Naive B cell (primary cell): ENCODE results near the gene SLC6A1. TPM values are rescaled to one million over a fixed set of nuclear protein-coding genes. Genes with fewer than 3 reads are reported as not detected.

Experiments used
- ATAC-seq, 2 donors: fragments of 150-1000 bp; cut with Tn5 transposase; 2 replicates each; pipeline ENCODE4 v1.10.0; 2021; ENCODE audit warnings: low read depth in 2 of 2, mild to moderate bottlenecking in 2 of 2, moderate library complexity in 2 of 2
- DNase-seq: peaks from one replicate; pipeline ENCODE4 v3.0.0; 2022
- H3K27ac Mint-ChIP-seq, 6 donors: one replicate each; pipeline ENCODE4 v1.8.0; 2020 to 2022; ENCODE audit warnings: mild to moderate bottlenecking in 6 of 6, mixed read lengths in 6 of 6, moderate library complexity in 5 of 6, inconsistent platforms in 2 of 6
- H3K27me3 Mint-ChIP-seq, 3 donors: one replicate each; pipeline ENCODE4 v1.8.0; 2021 to 2022; ENCODE audit warnings: mixed read lengths in 3 of 3, mild to moderate bottlenecking in 1 of 3
- H3K36me3 Mint-ChIP-seq, 2 donors: one replicate each; pipeline ENCODE4 v1.8.0; 2020 to 2022; ENCODE audit warnings: mixed read lengths in 2 of 2, inconsistent platforms in 1 of 2, mild to moderate bottlenecking in 1 of 2
- H3K4me1 Mint-ChIP-seq, 3 donors: one replicate each; pipeline ENCODE4 v1.8.0; 2020 to 2022; ENCODE audit warnings: mixed read lengths in 3 of 3, inconsistent platforms in 1 of 3, mild to moderate bottlenecking in 1 of 3, moderate library complexity in 1 of 3
- H3K4me3 Mint-ChIP-seq, 8 donors: one replicate each; pipeline ENCODE4 v1.8.0; 2020 to 2022; ENCODE audit warnings: mild to moderate bottlenecking in 8 of 8, mixed read lengths in 8 of 8, moderate library complexity in 8 of 8, inconsistent platforms in 2 of 8
- H3K9me3 Mint-ChIP-seq, 7 donors: one replicate each; pipeline ENCODE4 v1.8.0; 2020 to 2022; ENCODE audit warnings: mixed read lengths in 7 of 7, mild to moderate bottlenecking in 5 of 7, inconsistent platforms in 2 of 7, moderate library complexity in 1 of 7
- polyA plus RNA-seq, 6 donors: library from polyadenylated mRNA; unstranded; fragments of 300-500 nt; fragmentation: Illumina TruSeq; gene quantifications; one replicate each; pipeline ENCODE4 v1.2.3, GENCODE V29; 2021; ENCODE audit warnings: low read depth in 6 of 6

SLC6A1 gene
- polyA plus RNA-seq = not detected

DNA sequence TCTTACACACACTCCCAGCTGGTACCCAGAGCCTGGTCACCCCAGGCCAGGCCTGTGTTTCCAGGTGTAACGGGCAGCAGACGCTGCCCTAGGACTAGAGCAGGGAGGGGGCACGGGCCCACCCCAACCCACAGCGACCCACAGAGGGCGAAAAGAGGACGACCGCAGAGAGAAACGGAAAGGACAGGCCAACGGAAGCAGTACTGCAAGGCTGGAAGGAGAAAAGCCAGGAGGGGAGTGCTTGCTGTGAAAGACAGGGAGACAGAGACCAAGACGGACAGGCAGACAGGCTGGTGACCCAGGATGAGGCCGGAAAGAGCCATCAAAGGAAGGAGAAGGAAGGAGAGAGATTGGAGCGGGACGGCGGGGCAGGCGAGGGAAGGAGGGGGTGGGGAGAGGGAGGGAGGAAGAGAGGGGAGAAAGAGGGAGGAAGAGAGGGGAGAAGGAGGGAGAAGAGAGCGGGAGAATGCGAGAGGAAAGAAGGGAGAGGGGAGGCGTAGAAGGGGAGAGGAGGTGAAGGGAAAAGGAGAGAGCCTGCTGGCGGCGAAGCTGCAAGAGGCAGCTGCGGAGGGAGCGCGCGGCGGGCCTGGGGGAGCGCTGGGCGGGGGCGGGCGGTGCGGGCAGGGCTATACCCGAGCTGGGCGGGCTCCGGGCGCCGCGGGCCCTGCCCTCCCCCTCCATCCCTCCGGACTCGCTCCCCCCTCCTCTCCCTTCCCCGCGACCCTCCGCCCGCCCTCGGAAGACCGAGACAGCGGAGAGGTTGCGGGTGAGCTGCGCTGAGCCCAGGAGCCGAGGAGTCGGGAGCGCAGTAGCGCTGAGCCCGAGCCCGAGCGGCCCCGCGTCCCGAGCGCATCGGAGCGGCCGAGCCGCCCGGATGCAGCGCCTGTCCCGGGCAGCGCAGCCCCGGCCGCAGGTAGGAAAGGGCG, at the start of gene SLC6A1:
TSS of gene SLC6A1 (plus strand) at position 732 of the 926 bp plus-strand sequence. CDS start 24,464 bp downstream, outside the sequence.
- no peak for DNase-seq
- H3K4me3 Mint-ChIP-seq = peak within 1 kb of the TSS in 7 of 8 donors; percentile 59 to 88 (median 70)
- H3K27me3 Mint-ChIP-seq = peaks cover 79 to 85% (median 82%) of the 10 kb centered on the region in 3 donors

DNA sequence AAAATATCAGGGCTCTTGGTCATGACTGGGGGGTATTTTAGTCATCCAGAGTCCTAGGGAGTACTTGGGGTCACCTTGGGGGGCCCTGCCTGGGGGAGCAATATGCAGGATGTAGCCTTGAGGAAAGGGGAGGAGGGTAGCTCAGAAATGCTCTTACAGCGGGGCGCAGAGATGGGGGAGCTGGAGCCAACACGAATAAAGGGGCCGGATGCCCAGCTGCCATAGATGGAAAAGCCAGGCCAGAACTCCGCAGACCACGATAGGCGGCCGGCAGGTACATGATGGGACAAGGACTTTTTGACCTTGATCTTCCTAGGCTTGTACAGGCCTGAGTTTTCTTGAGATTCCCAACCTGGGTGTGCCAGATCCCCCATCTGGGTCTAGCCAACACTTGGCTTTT, 47.7 kb upstream of the SLC6A1 start:
- H3K4me3 Mint-ChIP-seq = no peak overlapping the region
- peaks cover 26 to 45% (median 37%) of the 10 kb centered on the region in 3 donors for H3K27me3 Mint-ChIP-seq
- no peaks in the 10 kb centered on the region for H3K4me1 Mint-ChIP-seq
- ATAC-seq = no peak
- peaks cover 0 to 11% (median 4%) of the 10 kb centered on the region in 7 donors for H3K9me3 Mint-ChIP-seq
- no peak for DNase-seq
- no peak overlapping the region for H3K27ac Mint-ChIP-seq
- H3K36me3 Mint-ChIP-seq = no peaks in the 10 kb centered on the region

More for the DNA sequence above, at the start of gene SLC6A1:
- Mint-ChIP-seq H3K27ac (peak within 1 kb of the TSS in 1 of 6 donors; percentile 70), H3K4me1 (peaks cover 10 to 12% (median 11%) of the 10 kb centered on the region in 3 donors), H3K9me3 (peaks cover 0 to 8% (median 0%) of the 10 kb centered on the region in 7 donors), H3K36me3 (peaks cover 7 to 25% of the 10 kb centered on the region in 2 donors)
- ATAC-seq = no peak

DNA sequence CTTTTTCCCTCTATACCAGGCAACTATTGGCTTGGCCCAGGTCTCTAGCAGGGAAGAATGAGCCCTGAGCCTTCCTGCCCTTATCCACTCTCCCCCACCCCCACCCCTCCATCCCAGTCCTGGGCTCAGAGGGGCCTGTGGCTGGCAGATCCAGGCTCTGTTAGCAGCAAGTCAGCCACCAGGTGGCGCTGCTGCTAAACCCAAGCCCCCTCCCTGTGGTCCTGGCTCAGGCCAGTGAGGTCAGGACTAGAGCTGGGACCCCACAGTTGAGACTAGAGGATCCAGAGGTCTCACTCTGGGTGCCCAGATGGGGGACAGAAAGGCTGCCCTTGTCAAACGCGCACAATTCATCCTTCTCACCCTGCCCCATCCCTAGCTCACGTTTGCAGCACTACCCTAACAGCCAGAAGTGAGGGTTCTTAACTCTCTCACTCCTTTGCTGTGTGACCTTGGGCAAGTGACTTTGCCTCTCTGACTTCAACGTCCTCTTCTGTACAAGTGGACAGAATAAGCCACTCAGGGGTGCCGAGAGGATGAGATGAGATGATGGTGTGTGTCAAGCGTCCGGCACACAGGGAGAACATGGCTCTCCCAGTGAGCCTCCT, 46.8 kb upstream of the SLC6A1 start:
- Mint-ChIP-seq H3K9me3 (peaks cover 0 to 11% (median 4%) of the 10 kb centered on the region in 7 donors), H3K36me3 (no peaks in the 10 kb centered on the region), H3K27ac (no peak overlapping the region), H3K27me3 (peaks cover 26 to 46% (median 38%) of the 10 kb centered on the region in 3 donors), H3K4me1 (no peaks in the 10 kb centered on the region), H3K4me3 (no peak overlapping the region)
- peak; percentile 18 for DNase-seq
- peak; percentile 38 to 56 for ATAC-seq

DNA sequence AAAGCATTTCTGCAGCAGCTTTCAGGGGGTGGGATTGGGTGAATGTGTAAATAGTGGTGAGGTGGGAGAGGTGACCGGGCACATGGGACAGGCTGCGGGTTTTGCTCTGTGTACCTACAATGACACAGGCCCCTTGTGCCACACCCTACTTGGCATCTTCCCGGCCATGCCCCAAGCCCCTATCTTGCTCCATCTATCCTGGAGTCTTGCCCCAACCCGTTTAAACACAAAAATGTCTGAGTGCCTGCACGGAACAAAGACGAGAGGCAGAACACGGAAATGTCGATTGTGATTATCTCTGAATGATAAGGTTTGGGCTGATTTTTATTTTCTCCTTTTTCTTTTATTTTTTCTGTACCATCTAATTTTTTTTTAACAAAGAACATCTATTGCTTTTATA, 46.0 kb upstream of the SLC6A1 start:
- Mint-ChIP-seq H3K4me1 (no peaks in the 10 kb centered on the region), H3K27me3 (peaks cover 26 to 52% (median 38%) of the 10 kb centered on the region in 3 donors), H3K36me3 (no peaks in the 10 kb centered on the region), H3K27ac (no peak overlapping the region), H3K4me3 (peak overlapping the region in 1 of 8 donors; percentile 52), H3K9me3 (peaks cover 0 to 11% (median 4%) of the 10 kb centered on the region in 7 donors)
- DNase-seq (no peak), ATAC-seq (no peak)

DNA sequence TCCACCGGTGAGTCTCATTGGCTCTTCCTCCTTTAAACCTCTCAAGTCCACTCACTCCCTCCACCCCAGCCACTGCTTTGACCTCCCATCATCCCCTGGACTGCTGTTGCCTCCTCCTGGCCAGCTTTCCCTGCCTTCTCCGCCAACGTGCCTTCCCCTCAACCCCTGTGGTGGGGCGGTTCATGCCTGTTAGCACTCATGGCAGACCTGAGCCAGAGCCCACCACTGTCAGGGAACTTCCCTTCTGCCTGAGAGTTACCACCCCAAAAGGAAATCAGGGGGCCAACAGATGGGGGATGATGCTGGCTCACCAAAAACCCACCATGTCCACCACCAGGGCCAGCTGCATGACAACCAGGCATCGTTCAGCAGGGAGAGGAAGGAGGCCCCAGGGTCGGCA, 44.2 kb upstream of the SLC6A1 start:
- peaks cover 12 to 49% (median 31%) of the 10 kb centered on the region in 3 donors for H3K27me3 Mint-ChIP-seq
- H3K4me1 Mint-ChIP-seq = no peaks in the 10 kb centered on the region
- H3K9me3 Mint-ChIP-seq = peaks cover 0 to 2% (median 0%) of the 10 kb centered on the region in 7 donors
- no peak overlapping the region for H3K27ac Mint-ChIP-seq
- ATAC-seq = no peak
- no peaks in the 10 kb centered on the region for H3K36me3 Mint-ChIP-seq
- DNase-seq = no peak
- H3K4me3 Mint-ChIP-seq = no peak overlapping the region

DNA sequence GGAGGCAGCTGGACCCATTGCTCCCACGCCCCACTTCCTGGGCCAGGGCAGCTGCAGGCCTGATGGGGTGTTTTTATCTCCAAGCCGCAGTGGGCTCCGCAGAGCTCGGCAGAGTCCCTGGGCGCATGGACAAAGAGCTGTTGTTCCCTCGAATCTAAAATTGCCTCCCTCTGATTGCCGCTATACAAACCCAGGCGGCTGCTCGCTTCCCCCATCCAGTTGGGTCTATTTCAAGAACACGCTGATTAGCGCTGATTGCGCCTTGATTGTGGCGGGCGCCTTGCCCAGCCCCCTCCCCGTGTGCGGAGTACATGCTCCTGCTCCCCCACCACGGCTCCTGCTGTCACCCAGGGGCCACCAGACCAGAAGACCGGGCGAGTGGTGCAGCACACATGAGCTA, 43.4 kb upstream of the SLC6A1 start:
- peaks cover 7 to 49% (median 39%) of the 10 kb centered on the region in 3 donors for H3K27me3 Mint-ChIP-seq
- H3K4me3 Mint-ChIP-seq = no peak overlapping the region
- peaks cover 0 to 2% (median 0%) of the 10 kb centered on the region in 7 donors for H3K9me3 Mint-ChIP-seq
- H3K4me1 Mint-ChIP-seq = no peaks in the 10 kb centered on the region
- no peaks in the 10 kb centered on the region for H3K36me3 Mint-ChIP-seq
- no peak overlapping the region for H3K27ac Mint-ChIP-seq
- DNase-seq = no peak
- ATAC-seq = no peak

DNA sequence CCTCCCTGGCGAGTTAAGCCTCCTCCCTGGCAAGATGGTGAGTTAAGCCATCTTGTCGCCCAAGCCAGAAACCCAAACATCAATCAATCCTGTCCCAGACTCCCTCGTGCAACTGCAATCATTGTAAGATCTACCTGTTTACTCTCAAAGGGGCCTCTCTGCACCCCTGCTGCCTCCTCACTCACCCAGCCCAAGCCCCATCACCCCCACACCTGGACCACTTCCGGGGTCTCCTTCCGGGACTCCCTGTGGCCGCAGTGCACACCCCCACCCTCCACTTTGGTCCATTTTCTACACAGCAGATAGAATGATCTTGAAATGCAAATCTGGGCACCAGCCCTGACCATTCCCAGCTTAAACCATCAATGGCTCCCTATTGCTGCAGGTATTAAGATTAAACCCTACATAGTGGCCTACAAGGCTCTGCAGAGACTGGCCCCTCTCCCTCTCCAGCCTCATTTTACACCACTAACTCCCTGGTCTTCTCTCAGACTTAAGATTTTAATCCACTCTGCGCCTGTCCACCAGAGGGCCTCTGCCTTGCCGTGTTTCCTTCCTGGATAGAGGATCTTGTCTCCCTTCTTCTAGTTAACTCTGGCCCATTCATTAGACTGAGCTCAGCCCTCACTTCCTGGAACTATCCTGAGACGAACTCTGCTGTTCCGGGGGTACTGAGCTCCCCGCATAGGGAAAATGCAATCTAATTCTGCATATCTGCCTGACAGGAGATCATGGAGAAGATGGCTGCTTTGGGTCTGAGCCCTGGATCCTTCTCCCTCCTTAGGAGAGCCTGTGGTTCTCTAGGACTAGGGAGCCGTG, 41.9 kb upstream of the SLC6A1 start:
- peak overlapping the region in 2 of 6 donors; percentile 32 to 65 for H3K27ac Mint-ChIP-seq
- peaks cover 0 to 46% (median 34%) of the 10 kb centered on the region in 3 donors for H3K27me3 Mint-ChIP-seq
- ATAC-seq (no peak), DNase-seq (no peak)
- no peaks in the 10 kb centered on the region for H3K4me1 Mint-ChIP-seq
- peaks cover 0 to 2% (median 0%) of the 10 kb centered on the region in 7 donors for H3K9me3 Mint-ChIP-seq
- H3K36me3 Mint-ChIP-seq = no peaks in the 10 kb centered on the region
- H3K4me3 Mint-ChIP-seq = no peak overlapping the region

DNA sequence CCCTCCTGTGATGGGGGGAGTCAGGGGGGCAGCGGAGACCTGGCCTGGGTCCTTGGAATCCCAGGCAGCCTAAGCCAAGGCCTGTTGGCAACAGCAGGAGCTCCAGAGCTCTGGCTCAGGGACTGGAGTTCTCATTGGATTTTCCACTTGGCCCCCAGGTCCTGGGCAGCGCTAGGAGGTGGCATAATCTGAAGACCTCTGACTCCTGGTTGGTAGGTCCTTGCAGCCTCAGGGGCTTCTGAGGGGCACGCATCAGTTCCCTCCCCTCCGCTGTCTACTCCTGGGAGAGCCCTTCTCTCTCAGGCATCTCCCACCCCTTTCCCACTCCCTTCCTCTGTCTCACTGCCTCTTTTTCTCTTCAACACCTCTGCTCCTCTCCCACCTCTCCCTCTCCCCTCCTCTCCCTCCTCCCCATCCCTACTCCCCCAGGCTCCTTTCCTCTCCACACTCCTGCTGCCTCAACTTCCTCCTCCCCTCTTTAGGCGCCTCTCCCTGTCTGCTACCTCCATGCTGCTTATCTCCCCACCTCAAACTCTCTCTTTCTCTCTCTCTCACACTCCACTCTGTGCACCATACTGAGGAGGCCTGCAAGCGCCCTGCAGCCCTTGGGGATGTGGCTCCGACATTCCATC, 41.1 kb upstream of the SLC6A1 start:
- peaks cover 1 to 49% (median 34%) of the 10 kb centered on the region in 3 donors for H3K27me3 Mint-ChIP-seq

DNA sequence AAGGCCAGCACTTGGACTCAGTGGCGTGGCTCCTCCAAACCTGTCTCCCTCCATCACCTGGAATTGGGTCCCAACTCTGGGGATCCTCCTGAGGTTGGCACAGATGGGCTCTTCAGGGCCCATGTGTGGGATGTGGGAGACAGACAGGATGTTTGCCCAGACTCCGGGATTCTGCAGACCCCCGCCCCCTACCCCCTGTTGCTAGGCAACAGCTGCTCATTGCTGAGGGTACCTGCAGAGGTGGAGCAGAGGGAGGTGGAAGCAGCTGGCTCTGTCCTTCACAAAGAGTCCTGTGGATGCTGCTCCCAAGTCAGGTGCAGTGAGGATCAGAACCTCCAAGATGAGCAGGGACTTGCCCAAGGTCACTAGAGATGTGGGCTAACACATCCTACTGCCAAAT, 40.0 kb upstream of the SLC6A1 start:
- peaks cover 0 to 2% (median 0%) of the 10 kb centered on the region in 7 donors for H3K9me3 Mint-ChIP-seq
- H3K4me1 Mint-ChIP-seq = no peaks in the 10 kb centered on the region
- no peaks in the 10 kb centered on the region for H3K36me3 Mint-ChIP-seq
- H3K27ac Mint-ChIP-seq = no peak overlapping the region
- ATAC-seq (no peak), DNase-seq (no peak)
- H3K27me3 Mint-ChIP-seq = peaks cover 6 to 45% (median 30%) of the 10 kb centered on the region in 3 donors
- H3K4me3 Mint-ChIP-seq = no peak overlapping the region

More for the DNA sequence above, 41.1 kb upstream of the SLC6A1 start:
- Mint-ChIP-seq H3K36me3 (no peaks in the 10 kb centered on the region), H3K27ac (no peak overlapping the region), H3K9me3 (peaks cover 0 to 2% (median 0%) of the 10 kb centered on the region in 7 donors), H3K4me3 (no peak overlapping the region), H3K4me1 (no peaks in the 10 kb centered on the region)
- no peak for DNase-seq
- ATAC-seq = no peak

DNA sequence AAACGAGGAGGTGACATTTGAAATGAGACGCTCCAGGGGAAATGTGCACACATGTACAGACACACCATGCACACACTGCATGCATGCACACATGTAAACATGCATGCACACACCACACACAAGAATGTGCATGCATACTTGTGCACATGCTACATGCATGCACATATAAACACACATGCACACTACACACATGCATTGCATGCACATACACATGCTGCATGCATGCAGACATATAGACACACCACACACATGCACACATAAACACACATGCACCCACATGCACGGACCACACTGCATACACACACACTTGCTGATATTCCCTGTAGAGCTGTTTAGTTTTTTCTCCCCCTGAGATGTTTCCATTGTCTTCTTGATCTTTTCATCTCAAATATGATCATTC, 37.8 kb upstream of the SLC6A1 start:
- Mint-ChIP-seq H3K4me1 (no peaks in the 10 kb centered on the region), H3K27me3 (peaks cover 6 to 40% (median 17%) of the 10 kb centered on the region in 3 donors), H3K4me3 (no peak overlapping the region), H3K36me3 (no peaks in the 10 kb centered on the region), H3K9me3 (no peaks in the 10 kb centered on the region), H3K27ac (no peak overlapping the region)
- no peak for ATAC-seq
- DNase-seq = no peak

DNA sequence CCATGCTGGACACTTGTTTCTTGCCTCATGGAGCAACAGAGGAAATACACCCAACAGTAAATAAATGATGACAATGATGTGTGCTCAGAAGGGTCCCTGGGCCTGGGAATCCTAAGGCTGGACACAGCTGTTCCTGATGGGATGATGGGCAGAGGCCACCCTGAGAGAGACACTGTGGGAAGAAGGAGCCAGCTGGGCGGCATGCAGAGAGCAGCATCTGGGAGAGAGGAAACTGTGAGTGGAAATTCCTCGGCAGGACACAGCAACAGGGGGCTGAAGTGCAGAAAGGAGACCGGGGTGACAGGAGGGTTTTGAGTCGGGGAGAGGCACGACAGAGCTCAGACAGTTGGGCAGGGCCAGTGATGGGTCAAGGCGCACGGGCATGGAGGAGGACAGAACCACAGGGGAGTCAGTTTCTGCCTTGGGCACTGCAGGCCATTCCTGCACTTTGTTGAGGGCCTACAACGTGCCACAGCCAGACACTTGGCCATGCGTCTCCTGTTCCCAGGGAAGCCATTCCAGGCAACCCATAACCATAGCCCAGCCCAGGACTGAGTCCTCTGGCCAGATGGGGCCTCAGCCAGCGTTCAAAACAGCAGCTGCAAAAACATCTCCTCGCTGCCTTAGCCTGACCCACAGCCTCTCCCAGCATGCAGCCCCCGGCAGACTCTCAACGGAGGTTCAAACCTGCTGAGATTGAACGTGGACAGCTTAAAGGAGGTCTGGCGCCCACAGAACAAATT, 36.7 kb upstream of the SLC6A1 start:
- DNase-seq = no peak
- Mint-ChIP-seq H3K36me3 (no peaks in the 10 kb centered on the region), H3K27me3 (peaks cover 6 to 43% (median 21%) of the 10 kb centered on the region in 3 donors), H3K9me3 (no peaks in the 10 kb centered on the region), H3K4me3 (no peak overlapping the region), H3K4me1 (no peaks in the 10 kb centered on the region), H3K27ac (peak overlapping the region in 2 of 6 donors; percentile 39 to 49)
- ATAC-seq = no peak

DNA sequence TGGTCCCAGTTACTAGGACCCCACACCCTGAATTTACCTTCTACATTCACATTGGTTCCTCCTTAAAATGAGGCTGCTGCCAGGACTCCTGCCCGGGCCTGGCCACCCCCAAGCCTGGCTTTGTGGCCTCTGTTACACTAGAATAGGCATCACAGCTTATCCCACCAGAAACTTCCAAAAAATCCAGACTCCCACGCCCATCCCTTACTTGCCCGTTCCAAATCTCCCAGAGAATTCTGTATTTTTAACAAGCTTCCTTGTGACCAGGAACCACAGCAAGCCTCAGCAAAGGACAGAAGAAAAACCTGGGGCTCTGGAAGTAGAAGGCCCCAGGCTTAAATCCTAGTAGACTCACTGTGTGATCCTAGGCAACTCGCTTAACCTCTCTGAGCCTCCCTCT, 36.0 kb upstream of the SLC6A1 start:
- ATAC-seq (no peak), DNase-seq (no peak)
- Mint-ChIP-seq H3K27me3 (peaks cover 6 to 38% (median 18%) of the 10 kb centered on the region in 3 donors), H3K9me3 (no peaks in the 10 kb centered on the region), H3K36me3 (no peaks in the 10 kb centered on the region), H3K4me1 (no peaks in the 10 kb centered on the region), H3K4me3 (no peak overlapping the region), H3K27ac (no peak overlapping the region)
